HepG2 (cell line): ENCODE data around the gene CXCR5.

Experiments
- EP300 ChIP-seq, 3 experiments: sonication (generic) in 1 of 3; formaldehyde crosslinking in 1 of 3; IDR thresholded peaks; 2 replicates each; pipeline versions ENCODE4 v1.5.1 to v1.6.1; 2011 to 2020; ENCODE audit warnings: low read depth in 2 of 3, low read length in 2 of 3, borderline replicate concordance in 1 of 3, improper control_type of control experiment in 1 of 3, mild to moderate bottlenecking in 1 of 3, missing genetic modification reagents in 1 of 3, moderate library complexity in 1 of 3
- RFX5 ChIP-seq: IDR thresholded peaks from 2 replicates; pipeline ENCODE4 v1.6.1; 2011; ENCODE audit warnings: low read depth, low read length, improper control_type of control experiment
- SMC3 ChIP-seq: IDR thresholded peaks from 2 replicates; pipeline ENCODE4 v1.6.1; 2011; ENCODE audit warnings: low read length, improper control_type of control experiment
- TARDBP ChIP-seq: sonication (generic); formaldehyde crosslinking; IDR thresholded peaks from 2 replicates; pipeline ENCODE4 v1.8.0; 2022; ENCODE audit warnings: mild to moderate bottlenecking, missing genetic modification reagents
- YY1 ChIP-seq: IDR thresholded peaks from 2 replicates; pipeline ENCODE4 v1.6.1; 2011; ENCODE audit warnings: low read length, low read depth, moderate library complexity, mild to moderate bottlenecking; ENCODE audit not compliant: insufficient read depth, insufficient replicate concordance
- TF ChIP-seq, protein P1 (sequence below): sonication (generic); formaldehyde crosslinking; IDR thresholded peaks from 2 replicates; pipeline ENCODE4 v1.5.0; 2020; ENCODE audit warnings: mild to moderate bottlenecking, missing genetic modification reagents, moderate library complexity
- TF ChIP-seq, protein P2 (sequence below), 2 experiments: IDR thresholded peaks; 2 replicates each; pipeline ENCODE4 v1.6.1; 2011 to 2012; ENCODE audit warnings: low read length in 2 of 2, borderline replicate concordance in 1 of 2, low read depth in 1 of 2, mild to moderate bottlenecking in 1 of 2, moderate library complexity in 1 of 2
- TF ChIP-seq, protein P3 (sequence below): fragments of 450-650 bp; IDR thresholded peaks from 2 replicates; pipeline ENCODE4 v1.6.1; 2017

DNA sequence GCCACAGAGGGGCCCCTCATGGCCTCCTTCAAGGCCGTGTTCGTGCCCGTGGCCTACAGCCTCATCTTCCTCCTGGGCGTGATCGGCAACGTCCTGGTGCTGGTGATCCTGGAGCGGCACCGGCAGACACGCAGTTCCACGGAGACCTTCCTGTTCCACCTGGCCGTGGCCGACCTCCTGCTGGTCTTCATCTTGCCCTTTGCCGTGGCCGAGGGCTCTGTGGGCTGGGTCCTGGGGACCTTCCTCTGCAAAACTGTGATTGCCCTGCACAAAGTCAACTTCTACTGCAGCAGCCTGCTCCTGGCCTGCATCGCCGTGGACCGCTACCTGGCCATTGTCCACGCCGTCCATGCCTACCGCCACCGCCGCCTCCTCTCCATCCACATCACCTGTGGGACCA lies 10.0 kb downstream of the CXCR5 start:
- TF ChIP-seq SMC3, result no peak
- no peak for TF ChIP-seq EP300 (IDR thresholded peaks at IDR 0.05; ENCODE audit: low read depth in 2 of 2, low read length in 2 of 2)
- no peak for TF ChIP-seq EP300 (CRISPR knock-in tag; IDR thresholded peaks at IDR 0.05; ENCODE audit: borderline replicate concordance)
- TF ChIP-seq YY1, result no peak
- TF ChIP-seq, protein P1, sequence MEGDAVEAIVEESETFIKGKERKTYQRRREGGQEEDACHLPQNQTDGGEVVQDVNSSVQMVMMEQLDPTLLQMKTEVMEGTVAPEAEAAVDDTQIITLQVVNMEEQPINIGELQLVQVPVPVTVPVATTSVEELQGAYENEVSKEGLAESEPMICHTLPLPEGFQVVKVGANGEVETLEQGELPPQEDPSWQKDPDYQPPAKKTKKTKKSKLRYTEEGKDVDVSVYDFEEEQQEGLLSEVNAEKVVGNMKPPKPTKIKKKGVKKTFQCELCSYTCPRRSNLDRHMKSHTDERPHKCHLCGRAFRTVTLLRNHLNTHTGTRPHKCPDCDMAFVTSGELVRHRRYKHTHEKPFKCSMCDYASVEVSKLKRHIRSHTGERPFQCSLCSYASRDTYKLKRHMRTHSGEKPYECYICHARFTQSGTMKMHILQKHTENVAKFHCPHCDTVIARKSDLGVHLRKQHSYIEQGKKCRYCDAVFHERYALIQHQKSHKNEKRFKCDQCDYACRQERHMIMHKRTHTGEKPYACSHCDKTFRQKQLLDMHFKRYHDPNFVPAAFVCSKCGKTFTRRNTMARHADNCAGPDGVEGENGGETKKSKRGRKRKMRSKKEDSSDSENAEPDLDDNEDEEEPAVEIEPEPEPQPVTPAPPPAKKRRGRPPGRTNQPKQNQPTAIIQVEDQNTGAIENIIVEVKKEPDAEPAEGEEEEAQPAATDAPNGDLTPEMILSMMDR (CRISPR knock-in tag), result no peak
- TF ChIP-seq, protein P2, sequence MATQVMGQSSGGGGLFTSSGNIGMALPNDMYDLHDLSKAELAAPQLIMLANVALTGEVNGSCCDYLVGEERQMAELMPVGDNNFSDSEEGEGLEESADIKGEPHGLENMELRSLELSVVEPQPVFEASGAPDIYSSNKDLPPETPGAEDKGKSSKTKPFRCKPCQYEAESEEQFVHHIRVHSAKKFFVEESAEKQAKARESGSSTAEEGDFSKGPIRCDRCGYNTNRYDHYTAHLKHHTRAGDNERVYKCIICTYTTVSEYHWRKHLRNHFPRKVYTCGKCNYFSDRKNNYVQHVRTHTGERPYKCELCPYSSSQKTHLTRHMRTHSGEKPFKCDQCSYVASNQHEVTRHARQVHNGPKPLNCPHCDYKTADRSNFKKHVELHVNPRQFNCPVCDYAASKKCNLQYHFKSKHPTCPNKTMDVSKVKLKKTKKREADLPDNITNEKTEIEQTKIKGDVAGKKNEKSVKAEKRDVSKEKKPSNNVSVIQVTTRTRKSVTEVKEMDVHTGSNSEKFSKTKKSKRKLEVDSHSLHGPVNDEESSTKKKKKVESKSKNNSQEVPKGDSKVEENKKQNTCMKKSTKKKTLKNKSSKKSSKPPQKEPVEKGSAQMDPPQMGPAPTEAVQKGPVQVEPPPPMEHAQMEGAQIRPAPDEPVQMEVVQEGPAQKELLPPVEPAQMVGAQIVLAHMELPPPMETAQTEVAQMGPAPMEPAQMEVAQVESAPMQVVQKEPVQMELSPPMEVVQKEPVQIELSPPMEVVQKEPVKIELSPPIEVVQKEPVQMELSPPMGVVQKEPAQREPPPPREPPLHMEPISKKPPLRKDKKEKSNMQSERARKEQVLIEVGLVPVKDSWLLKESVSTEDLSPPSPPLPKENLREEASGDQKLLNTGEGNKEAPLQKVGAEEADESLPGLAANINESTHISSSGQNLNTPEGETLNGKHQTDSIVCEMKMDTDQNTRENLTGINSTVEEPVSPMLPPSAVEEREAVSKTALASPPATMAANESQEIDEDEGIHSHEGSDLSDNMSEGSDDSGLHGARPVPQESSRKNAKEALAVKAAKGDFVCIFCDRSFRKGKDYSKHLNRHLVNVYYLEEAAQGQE (IDR thresholded peaks at IDR 0.05; ENCODE audit: borderline replicate concordance in 1 of 2, low read depth in 1 of 2, low read length in 2 of 2), result no peak
- TF ChIP-seq TARDBP, result no peak
- no peak for TF ChIP-seq RFX5
- TF ChIP-seq, protein P3, sequence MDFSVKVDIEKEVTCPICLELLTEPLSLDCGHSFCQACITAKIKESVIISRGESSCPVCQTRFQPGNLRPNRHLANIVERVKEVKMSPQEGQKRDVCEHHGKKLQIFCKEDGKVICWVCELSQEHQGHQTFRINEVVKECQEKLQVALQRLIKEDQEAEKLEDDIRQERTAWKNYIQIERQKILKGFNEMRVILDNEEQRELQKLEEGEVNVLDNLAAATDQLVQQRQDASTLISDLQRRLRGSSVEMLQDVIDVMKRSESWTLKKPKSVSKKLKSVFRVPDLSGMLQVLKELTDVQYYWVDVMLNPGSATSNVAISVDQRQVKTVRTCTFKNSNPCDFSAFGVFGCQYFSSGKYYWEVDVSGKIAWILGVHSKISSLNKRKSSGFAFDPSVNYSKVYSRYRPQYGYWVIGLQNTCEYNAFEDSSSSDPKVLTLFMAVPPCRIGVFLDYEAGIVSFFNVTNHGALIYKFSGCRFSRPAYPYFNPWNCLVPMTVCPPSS, result no peak
